GM12878 (cell line): ENCODE measurements around the gene C3orf49. TPM values are rescaled to one million over a fixed set of nuclear protein-coding genes. Genes with fewer than 3 reads are reported as not detected.

Source experiments
- ATAC-seq: fragments of 200-7000 bp; cut with Tn5 transposase; 3 replicates; pipeline ENCODE4 v1.9.1; 2020; ENCODE audit warnings: mild to moderate bottlenecking, moderate library complexity
- BruUV-seq: library from RNA; stranded (reverse); fragments of 400-500 nt; replicated peaks from 2 replicates; lab custom pipeline; 2021; lab: Mats Ljungman, UMichigan
- CTCF ChIA-PET: fragments of 300-600 bp; sonication (Branson Sonifier 250); formaldehyde crosslinking; extraction: SDS; loops from one replicate; lab custom pipeline; 2021; ENCODE audit warnings: inconsistent platforms; lab: Yijun Ruan, JAX
- POLR2A ChIA-PET: fragments of 350-600 bp; formaldehyde crosslinking; extraction: SDS; loops from one replicate; lab custom pipeline; 2021; ENCODE audit warnings: inconsistent platforms; lab: Charles Lee
- RAD21 ChIA-PET: fragments of 300-600 bp; sonication (Branson Sonifier 250); formaldehyde crosslinking; loops from one replicate; lab custom pipeline; 2023; ENCODE audit warnings: antibody characterized with exemption; ENCODE audit not compliant: unreplicated experiment; lab: Charles Lee
- SMC1A ChIA-PET: fragments of 300-600 bp; sonication (Branson Sonifier 250); formaldehyde crosslinking; loops from one replicate; lab custom pipeline; 2023; ENCODE audit not compliant: unreplicated experiment, uncharacterized antibody; lab: Charles Lee
- DNase-seq: peaks from one replicate; pipeline ENCODE4 v3.0.0-alpha.2; 2011; ENCODE audit warnings: low read depth, low spot score
- FAIRE-seq: peaks from 3 replicates; lab custom pipeline; 2011; peaks lifted over from hg19 to GRCh38; lab: Jason Lieb, UNC
- H2AFZ ChIP-seq: 2 replicates; pipeline ENCODE4 v1.6.0; 2011; ENCODE audit warnings: low read depth, low read length, control low read depth; ENCODE audit not compliant: control insufficient read depth
- H3K27ac ChIP-seq: 2 replicates; pipeline ENCODE4 v1.5.1; 2011; ENCODE audit warnings: control low read depth; ENCODE audit not compliant: control insufficient read depth, insufficient read depth
- H3K27me3 ChIP-seq, 2 experiments: replicated peaks in 1 of 2; 2 replicates each; pipeline versions ENCODE4 v1.6.0 to v1.6.1; 2011; ENCODE audit warnings: low read length in 1 of 2; ENCODE audit not compliant: control insufficient read depth in 2 of 2, insufficient read depth in 2 of 2
- H3K36me3 ChIP-seq, 2 experiments: 2 replicates each; pipeline ENCODE4 v1.5.1; 2011; ENCODE audit warnings: low read length in 1 of 2; ENCODE audit not compliant: control insufficient read depth in 2 of 2, insufficient read depth in 2 of 2
- H3K4me1 ChIP-seq: 2 replicates; pipeline ENCODE4 v1.6.1; 2011; ENCODE audit warnings: mild to moderate bottlenecking, low read length, moderate library complexity, mixed read lengths; ENCODE audit not compliant: control insufficient read depth, insufficient read depth
- H3K4me2 ChIP-seq: 2 replicates; pipeline ENCODE4 v1.6.0; 2011; ENCODE audit warnings: control low read depth; ENCODE audit not compliant: control insufficient read depth, insufficient read depth
- H3K4me3 ChIP-seq: fragments of 200-600 bp; sonication (generic); 2 replicates; pipeline ENCODE4 v1.5.1; 2016
- H3K79me2 ChIP-seq: 2 replicates; pipeline ENCODE4 v1.6.0; 2011; ENCODE audit warnings: low read length; ENCODE audit not compliant: control insufficient read depth, insufficient read depth
- H3K9ac ChIP-seq: 2 replicates; pipeline ENCODE4 v1.8.0; 2011; ENCODE audit warnings: low read length, control low read depth, mixed read lengths; ENCODE audit not compliant: control insufficient read depth, insufficient read depth
- H3K9me3 ChIP-seq: replicated peaks from 3 replicates; pipeline ENCODE4 v1.5.1; 2011; ENCODE audit warnings: mild to moderate bottlenecking, low read length; ENCODE audit not compliant: control insufficient read depth, insufficient read depth
- H4K20me1 ChIP-seq: 2 replicates; pipeline ENCODE4 v1.6.0; 2011; ENCODE audit not compliant: control insufficient read depth, insufficient read depth
- DPF2 ChIP-seq: fragments of 450-650 bp; IDR thresholded peaks from 2 replicates; pipeline ENCODE4 v1.6.1; 2017; ENCODE audit warnings: mild to moderate bottlenecking
- FOXK2 ChIP-seq: fragments of 450-650 bp; IDR thresholded peaks from 2 replicates; pipeline ENCODE4 v1.6.1; 2017; ENCODE audit warnings: mild to moderate bottlenecking, moderate library complexity
- JUND ChIP-seq: IDR thresholded peaks from 2 replicates; pipeline ENCODE4 v1.6.1; 2012; ENCODE audit warnings: low read depth, mild to moderate bottlenecking, low read length, improper control_type of control experiment, moderate library complexity
- KLF5 ChIP-seq: fragments of 450-650 bp; IDR thresholded peaks from 2 replicates; pipeline ENCODE4 v1.6.1; 2014; ENCODE audit warnings: mild to moderate bottlenecking; ENCODE audit not compliant: partially characterized antibody
- NBN ChIP-seq: fragments of 450-650 bp; IDR thresholded peaks from 2 replicates; pipeline ENCODE4 v1.6.1; 2016
- RFX5 ChIP-seq: IDR thresholded peaks from 2 replicates; pipeline ENCODE4 v1.6.1; 2011; ENCODE audit warnings: low read depth, low read length, improper control_type of control experiment
- SIN3A ChIP-seq: IDR thresholded peaks from 2 replicates; pipeline ENCODE4 v1.6.1; 2012; ENCODE audit warnings: low read depth, low read length, improper control_type of control experiment
- SP1 ChIP-seq: IDR thresholded peaks from one replicate; pipeline ENCODE4 v1.6.1; 2011; ENCODE audit warnings: low read depth, low read length
- SRF ChIP-seq, 2 experiments: IDR thresholded peaks; 2 replicates each; pipeline ENCODE4 v1.6.1; 2011; ENCODE audit warnings: low read depth in 2 of 2, low read length in 2 of 2, mild to moderate bottlenecking in 1 of 2, moderate library complexity in 1 of 2
- STAT3 ChIP-seq: IDR thresholded peaks from 2 replicates; pipeline ENCODE4 v1.6.1; 2011; ENCODE audit warnings: low read depth, low read length, improper control_type of control experiment
- YY1 ChIP-seq: IDR thresholded peaks from 2 replicates; pipeline ENCODE4 v1.6.1; 2011; ENCODE audit warnings: low read depth, mild to moderate bottlenecking, low read length
- WGBS: methylation state at CpG from one replicate; pipeline ENCODE4 v1.1.6; 2016; ENCODE audit warnings: low lambda C conversion rate; ENCODE audit not compliant: insufficient replicate concordance, insufficient coverage; ENCODE audit errors: missing lambda C conversion rate; 5-methylcytosine and 5-hydroxymethylcytosine counted together
- in situ Hi-C: fragments of 300-500 bp; cut with MboI; formaldehyde crosslinking; loops from 9 replicates; pipeline ENCODE4 v1.14.3; 2018; ENCODE audit warnings: mixed read lengths
- intact Hi-C: fragments of 100-400 bp; cut with micrococcal nuclease; formaldehyde crosslinking; loops from one replicate; pipeline ENCODE4 v1.14.2; 2022; ENCODE audit not compliant: unreplicated experiment
- polyA plus RNA-seq, 11 experiments: library from polyadenylated mRNA; depleted of rRNA in 4 of 11; unstranded in 6 of 11; stranded (reverse) in 5 of 11; fragments of >200 nt; fragmentation: Nextera tagmentation in 4 of 11; fragmentation: Illumina TruSeq in 1 of 11; extraction: Ambion mirVana in 4 of 11; extraction: Trizol in 1 of 11; gene quantifications; 1 replicate in 1 of 11; 2 replicates in 10 of 11; pipeline versions ENCODE4 v1.2.1 to v1.2.3, GENCODE V29; 2011 to 2016; ENCODE audit warnings: inconsistent platforms in 2 of 11, missing spikeins in 2 of 11, low read depth in 1 of 11
- total RNA-seq, 4 experiments: library from RNA; depleted of rRNA in 3 of 4; stranded (reverse); fragments of >200 nt in 3 of 4; fragmentation: Illumina TruSeq in 1 of 4; extraction: Trizol in 1 of 4; gene quantifications; 2 replicates each; pipeline versions ENCODE4 v1.2.1 to v1.2.3, GENCODE V29; 2013 to 2021
- TF ChIP-seq, protein P1 (sequence below): fragments of 450-650 bp; IDR thresholded peaks from 2 replicates; pipeline ENCODE4 v1.6.1; 2017; ENCODE audit warnings: mild to moderate bottlenecking, moderate library complexity
- TF ChIP-seq, protein P2 (sequence below): fragments of 450-650 bp; IDR thresholded peaks from 2 replicates; pipeline ENCODE4 v1.6.1; 2018; ENCODE audit warnings: borderline replicate concordance, mild to moderate bottlenecking; ENCODE audit not compliant: partially characterized antibody
- TF ChIP-seq, protein P3 (sequence below): fragments of 450-650 bp; IDR thresholded peaks from 2 replicates; pipeline ENCODE4 v1.6.1; 2018; ENCODE audit warnings: mild to moderate bottlenecking, low read depth, moderate library complexity; ENCODE audit not compliant: partially characterized antibody

Gene C3orf49
- total and polyA plus RNA-seq, 10 of the 15 experiments (the other 5 are each of a cell fraction or from before 2014, with no cell fraction given) = 0.21 TPM; not detected in 9

DNA sequence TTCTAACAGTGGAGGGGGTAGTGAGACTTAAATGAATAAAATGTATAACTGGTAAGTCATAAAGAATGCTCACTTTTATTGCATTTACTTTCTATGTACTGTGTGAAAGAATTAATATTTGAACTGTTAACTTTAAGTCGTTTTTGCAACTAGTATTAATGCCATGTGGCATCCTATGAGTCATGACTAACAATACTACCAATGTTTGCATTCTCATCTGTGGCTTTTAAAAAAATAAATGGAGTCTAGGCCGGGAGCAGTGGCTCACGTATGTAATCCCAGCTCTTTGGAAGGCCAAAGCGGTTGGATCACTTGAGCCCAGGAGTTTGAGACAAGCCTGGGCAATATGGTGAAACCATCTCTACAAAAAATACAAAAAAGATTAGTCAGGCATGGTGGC, 5.2 kb downstream of the C3orf49 start:
- Histone ChIP-seq H3K27me3 (no peaks in the 10 kb centered on the region), H3K9me3 (no peaks in the 10 kb centered on the region), H3K4me1 (no peaks in the 10 kb centered on the region), H3K36me3 (no peaks in the 10 kb centered on the region; a peak in 1 of 4 replicates), H3K79me2 (no peaks in the 10 kb centered on the region), H3K9ac (no peak overlapping the region), H4K20me1 (no peaks in the 10 kb centered on the region)
- BruUV-seq = no TSS peak
- FAIRE-seq = no peak
- in situ Hi-C loops (loop anchor here (25.0 kb wide), 1 partner anchor 1212 kb away; no protein-coding TSS in a partner anchor), intact Hi-C loops (no loop called here)
- no peak for ATAC-seq
- SMC1A ChIA-PET = no interaction called here
- no peak for TF ChIP-seq JUND
- TF ChIP-seq FOXK2 = no peak
- TF ChIP-seq SP1 = no peak
- TF ChIP-seq, protein P1, sequence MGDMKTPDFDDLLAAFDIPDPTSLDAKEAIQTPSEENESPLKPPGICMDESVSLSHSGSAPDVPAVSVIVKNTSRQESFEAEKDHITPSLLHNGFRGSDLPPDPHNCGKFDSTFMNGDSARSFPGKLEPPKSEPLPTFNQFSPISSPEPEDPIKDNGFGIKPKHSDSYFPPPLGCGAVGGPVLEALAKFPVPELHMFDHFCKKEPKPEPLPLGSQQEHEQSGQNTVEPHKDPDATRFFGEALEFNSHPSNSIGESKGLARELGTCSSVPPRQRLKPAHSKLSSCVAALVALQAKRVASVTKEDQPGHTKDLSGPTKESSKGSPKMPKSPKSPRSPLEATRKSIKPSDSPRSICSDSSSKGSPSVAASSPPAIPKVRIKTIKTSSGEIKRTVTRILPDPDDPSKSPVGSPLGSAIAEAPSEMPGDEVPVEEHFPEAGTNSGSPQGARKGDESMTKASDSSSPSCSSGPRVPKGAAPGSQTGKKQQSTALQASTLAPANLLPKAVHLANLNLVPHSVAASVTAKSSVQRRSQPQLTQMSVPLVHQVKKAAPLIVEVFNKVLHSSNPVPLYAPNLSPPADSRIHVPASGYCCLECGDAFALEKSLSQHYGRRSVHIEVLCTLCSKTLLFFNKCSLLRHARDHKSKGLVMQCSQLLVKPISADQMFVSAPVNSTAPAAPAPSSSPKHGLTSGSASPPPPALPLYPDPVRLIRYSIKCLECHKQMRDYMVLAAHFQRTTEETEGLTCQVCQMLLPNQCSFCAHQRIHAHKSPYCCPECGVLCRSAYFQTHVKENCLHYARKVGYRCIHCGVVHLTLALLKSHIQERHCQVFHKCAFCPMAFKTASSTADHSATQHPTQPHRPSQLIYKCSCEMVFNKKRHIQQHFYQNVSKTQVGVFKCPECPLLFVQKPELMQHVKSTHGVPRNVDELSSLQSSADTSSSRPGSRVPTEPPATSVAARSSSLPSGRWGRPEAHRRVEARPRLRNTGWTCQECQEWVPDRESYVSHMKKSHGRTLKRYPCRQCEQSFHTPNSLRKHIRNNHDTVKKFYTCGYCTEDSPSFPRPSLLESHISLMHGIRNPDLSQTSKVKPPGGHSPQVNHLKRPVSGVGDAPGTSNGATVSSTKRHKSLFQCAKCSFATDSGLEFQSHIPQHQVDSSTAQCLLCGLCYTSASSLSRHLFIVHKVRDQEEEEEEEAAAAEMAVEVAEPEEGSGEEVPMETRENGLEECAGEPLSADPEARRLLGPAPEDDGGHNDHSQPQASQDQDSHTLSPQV = no peak
- no peak for TF ChIP-seq SIN3A
- TF ChIP-seq KLF5 = no peak
- TF ChIP-seq SRF (IDR thresholded peaks at IDR 0.05; ENCODE audit: low read depth in 2 of 2, low read length in 2 of 2) = no peak
- no peak for TF ChIP-seq DPF2
- TF ChIP-seq RFX5 = no peak
- TF ChIP-seq, protein P2, sequence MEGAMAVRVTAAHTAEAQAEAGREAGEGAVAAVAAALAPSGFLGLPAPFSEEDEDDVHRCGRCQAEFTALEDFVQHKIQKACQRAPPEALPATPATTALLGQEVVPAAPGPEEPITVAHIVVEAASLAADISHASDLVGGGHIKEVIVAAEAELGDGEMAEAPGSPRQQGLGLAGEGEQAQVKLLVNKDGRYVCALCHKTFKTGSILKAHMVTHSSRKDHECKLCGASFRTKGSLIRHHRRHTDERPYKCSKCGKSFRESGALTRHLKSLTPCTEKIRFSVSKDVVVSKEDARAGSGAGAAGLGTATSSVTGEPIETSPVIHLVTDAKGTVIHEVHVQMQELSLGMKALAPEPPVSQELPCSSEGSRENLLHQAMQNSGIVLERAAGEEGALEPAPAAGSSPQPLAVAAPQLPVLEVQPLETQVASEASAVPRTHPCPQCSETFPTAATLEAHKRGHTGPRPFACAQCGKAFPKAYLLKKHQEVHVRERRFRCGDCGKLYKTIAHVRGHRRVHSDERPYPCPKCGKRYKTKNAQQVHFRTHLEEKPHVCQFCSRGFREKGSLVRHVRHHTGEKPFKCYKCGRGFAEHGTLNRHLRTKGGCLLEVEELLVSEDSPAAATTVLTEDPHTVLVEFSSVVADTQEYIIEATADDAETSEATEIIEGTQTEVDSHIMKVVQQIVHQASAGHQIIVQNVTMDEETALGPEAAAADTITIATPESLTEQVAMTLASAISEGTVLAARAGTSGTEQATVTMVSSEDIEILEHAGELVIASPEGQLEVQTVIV = no peak
- no peak for TF ChIP-seq YY1
- no peak for TF ChIP-seq NBN
- no peak for TF ChIP-seq STAT3
- TF ChIP-seq, protein P3, sequence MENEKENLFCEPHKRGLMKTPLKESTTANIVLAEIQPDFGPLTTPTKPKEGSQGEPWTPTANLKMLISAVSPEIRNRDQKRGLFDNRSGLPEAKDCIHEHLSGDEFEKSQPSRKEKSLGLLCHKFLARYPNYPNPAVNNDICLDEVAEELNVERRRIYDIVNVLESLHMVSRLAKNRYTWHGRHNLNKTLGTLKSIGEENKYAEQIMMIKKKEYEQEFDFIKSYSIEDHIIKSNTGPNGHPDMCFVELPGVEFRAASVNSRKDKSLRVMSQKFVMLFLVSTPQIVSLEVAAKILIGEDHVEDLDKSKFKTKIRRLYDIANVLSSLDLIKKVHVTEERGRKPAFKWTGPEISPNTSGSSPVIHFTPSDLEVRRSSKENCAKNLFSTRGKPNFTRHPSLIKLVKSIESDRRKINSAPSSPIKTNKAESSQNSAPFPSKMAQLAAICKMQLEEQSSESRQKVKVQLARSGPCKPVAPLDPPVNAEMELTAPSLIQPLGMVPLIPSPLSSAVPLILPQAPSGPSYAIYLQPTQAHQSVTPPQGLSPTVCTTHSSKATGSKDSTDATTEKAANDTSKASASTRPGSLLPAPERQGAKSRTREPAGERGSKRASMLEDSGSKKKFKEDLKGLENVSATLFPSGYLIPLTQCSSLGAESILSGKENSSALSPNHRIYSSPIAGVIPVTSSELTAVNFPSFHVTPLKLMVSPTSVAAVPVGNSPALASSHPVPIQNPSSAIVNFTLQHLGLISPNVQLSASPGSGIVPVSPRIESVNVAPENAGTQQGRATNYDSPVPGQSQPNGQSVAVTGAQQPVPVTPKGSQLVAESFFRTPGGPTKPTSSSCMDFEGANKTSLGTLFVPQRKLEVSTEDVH = no peak
- TF ChIP-seq, all 136 proteins: peak for 0
- ChIA-PET CTCF (interaction anchor here (0.6 to 1.7 kb wide), 4 partner anchors 36 to 472 kb away, joined by 3 to 7 read pairs (median 3); no protein-coding TSS in a partner anchor), RAD21 (no interaction called here), POLR2A (interaction anchor here (0.5 kb wide), 1 partner anchor 132 kb away, joined by 8 read pairs; no protein-coding TSS in a partner anchor)
- whole genome bisulfite sequencing = 99% methylated on average over 4 of the region's 4 CpGs
- no peak for DNase-seq
- no peak overlapping the region for H3K4me2 ChIP-seq
- no peak overlapping the region for H3K27ac ChIP-seq
- no peak overlapping the region for H2AFZ ChIP-seq
- no peak overlapping the region for H3K4me3 ChIP-seq
